GM21528 (cell line): ENCODE data around the gene AKAP1.

ENCODE experiments used
- ATAC-seq: cut with Tn5 transposase; IDR thresholded peaks from one replicate; pipeline ENCODE4 v1.9.1; 2021; ENCODE audit warnings: mild to moderate bottlenecking, moderate library complexity; ENCODE audit not compliant: unreplicated experiment, low FRiP score

AKAP1 gene

GRCh38 chr17:57073626-57074025, 11.4 kb upstream of the AKAP1 start:
- ATAC-seq = no peak

GRCh38 chr17:57075193-57075592, 9.9 kb upstream of the AKAP1 start:
- no peak for ATAC-seq

- no peak for ATAC-seq
Observed at GRCh38 chr17:57075785-57076184, 9.3 kb upstream of the AKAP1 start.

- no peak for ATAC-seq
Observed at GRCh38 chr17:57077000-57077399, 8.0 kb upstream of the AKAP1 start.

GRCh38 chr17:57078274-57078673, 6.8 kb upstream of the AKAP1 start:
- no peak for ATAC-seq

GRCh38 chr17:57080718-57081117, 4.3 kb upstream of the AKAP1 start:
- ATAC-seq = no peak

GRCh38 chr17:57082441-57082840, 2.6 kb upstream of the AKAP1 start:
- no peak for ATAC-seq

- no peak for ATAC-seq
Observed at GRCh38 chr17:57084361-57084801, 665 bp upstream of the AKAP1 start.

- peak; percentile 44 for ATAC-seq
Observed at GRCh38 chr17:57085448-57086068, 512 bp downstream of the AKAP1 start.

GRCh38 chr17:57086069-57086930, 1.3 kb downstream of the AKAP1 start:
- peak; percentile 12 for ATAC-seq

- no peak for ATAC-seq
Observed at GRCh38 chr17:57088298-57088697, 3.3 kb downstream of the AKAP1 start.

- no peak for ATAC-seq
Observed at GRCh38 chr17:57089391-57089790, 4.3 kb downstream of the AKAP1 start.

- ATAC-seq = no peak
Observed at GRCh38 chr17:57090560-57091185, 5.6 kb downstream of the AKAP1 start.

GRCh38 chr17:57091186-57091618, 6.2 kb downstream of the AKAP1 start:
- ATAC-seq = no peak

GRCh38 chr17:57092171-57092570, 7.1 kb downstream of the AKAP1 start:
- no peak for ATAC-seq

- no peak for ATAC-seq
Observed at GRCh38 chr17:57092779-57093178, 7.7 kb downstream of the AKAP1 start.

- ATAC-seq = no peak
Observed at GRCh38 chr17:57096472-57097202, 11.6 kb downstream of the AKAP1 start.

- no peak for ATAC-seq
Observed at GRCh38 chr17:57097832-57098421, 12.9 kb downstream of the AKAP1 start.

- no peak for ATAC-seq
Observed at GRCh38 chr17:57099165-57099564, 14.1 kb downstream of the AKAP1 start.

- no peak for ATAC-seq
Observed at GRCh38 chr17:57102122-57102521, 17.1 kb downstream of the AKAP1 start.
